Kidney (tissue), 14 donors: Measurements from ENCODE around the gene DTNB. TPM values are rescaled to one million over a fixed set of nuclear protein-coding genes. Genes with fewer than 3 reads are reported as not detected.
A peak's percentile ranks its signal among the peaks of the same experiment; 100 is the strongest.

ENCODE experiments used
- DNase-seq, 5 donors: peaks; one replicate each; pipeline ENCODE4 v3.0.0-alpha.2; 2013 to 2020
- FAIRE-seq: peaks from 2 replicates; lab custom pipeline; 2012; peaks lifted over from hg19 to GRCh38; lab: Jason Lieb, UNC
- H3K27ac ChIP-seq, 2 donors: one replicate each; pipeline ENCODE4 v1.7.0; 2013; ENCODE audit warnings: low read depth in 2 of 2, low read length in 2 of 2, inconsistent platforms in 1 of 2
- H3K27me3 ChIP-seq: one replicate; pipeline ENCODE4 v1.7.1; 2013; ENCODE audit warnings: low read length, inconsistent platforms; ENCODE audit not compliant: control insufficient read depth, insufficient read depth
- H3K36me3 ChIP-seq, 3 donors: one replicate each; pipeline versions ENCODE4 v1.7.0 to v1.7.1; 2013; ENCODE audit warnings: low read length in 3 of 3, control low read depth in 1 of 3, inconsistent platforms in 1 of 3; ENCODE audit not compliant: insufficient read depth in 3 of 3, control insufficient read depth in 2 of 3
- H3K4me1 ChIP-seq, 3 donors: one replicate each; pipeline versions ENCODE4 v1.7.0 to v1.7.1; 2013; ENCODE audit warnings: low read length in 3 of 3, inconsistent platforms in 1 of 3, low read depth in 1 of 3; ENCODE audit not compliant: control insufficient read depth in 2 of 3, insufficient read depth in 2 of 3
- H3K4me3 ChIP-seq, 3 donors: one replicate each; pipeline versions ENCODE4 v1.7.0 to v1.8.1; 2013; ENCODE audit warnings: low read length in 3 of 3, control low read depth in 1 of 3, inconsistent platforms in 1 of 3
- H3K9ac ChIP-seq, 3 donors: one replicate each; pipeline versions ENCODE4 v1.7.0 to v1.7.1; 2013; ENCODE audit warnings: low read length in 3 of 3, control low read depth in 1 of 3, inconsistent platforms in 1 of 3
- H3K9me3 ChIP-seq, 3 donors: one replicate each; pipeline versions ENCODE4 v1.7.0 to v1.7.1; 2013; ENCODE audit warnings: low read length in 3 of 3, control low read depth in 1 of 3, inconsistent platforms in 1 of 3; ENCODE audit not compliant: control insufficient read depth in 2 of 3, insufficient read depth in 1 of 3
- CTCF ChIP-seq: IDR thresholded peaks from 3 replicates; pipeline ENCODE4 v1.5.1; 2012; ENCODE audit warnings: mild to moderate bottlenecking, moderate library complexity, borderline replicate concordance; ENCODE audit not compliant: insufficient read depth; ENCODE audit errors: extremely low read depth
- intact Hi-C: fragments of 100-400 bp; cut with DNase I; formaldehyde crosslinking; loops from one replicate; pipeline ENCODE4 v1.11.1; 2022
- polyA plus RNA-seq: library from polyadenylated mRNA; stranded (reverse); fragments of 350-450 nt; fragmentation: Illumina TruSeq; extraction: RNeasy Lipid Tissue Mini Kit (QIAGEN cat#74804); gene quantifications from one replicate; pipeline ENCODE4 v1.2.3, GENCODE V29; 2014; ENCODE audit warnings: low read depth, low replicate concordance; ENCODE audit not compliant: insufficient read depth
- total RNA-seq: library from RNA; stranded (reverse); fragmentation: NEBNext Ultra II Directional; extraction: Animal tissue kit (Norgen Biotek cat#: 25700); gene quantifications from one replicate; pipeline ENCODE4 v1.2.1, GENCODE V29; 2021
- donor health status: control.
- donor health status: control.
- donor health status: control.
- donor health status: control.
- donor health status: control.
- donor health status: DM: yes; HTN: yes; CAD: no.
- donor health status: Normal renal cell carcinoma (clear cell type).

Gene DTNB
- total and polyA plus RNA-seq, 2 donors from 2014 or later, result 23.0 to 28.1 TPM

GRCh38 chr2:25701801-25702200, 28.4 kb upstream of the DTNB start:
- intact Hi-C loops, result no loop called here

GRCh38 chr2:25700221-25700660, 26.9 kb upstream of the DTNB start:
- H3K36me3 ChIP-seq, result no peaks in the 10 kb centered on the region
- H3K9ac ChIP-seq, result no peak overlapping the region
- intact Hi-C loops, result no loop called here
- H3K4me1 ChIP-seq, result no peaks in the 10 kb centered on the region
- H3K4me3 ChIP-seq, result no peak overlapping the region
- no peaks in the 10 kb centered on the region for H3K9me3 ChIP-seq
- no peak overlapping the region for H3K27ac ChIP-seq
- no peaks in the 10 kb centered on the region for H3K27me3 ChIP-seq
- peak; percentile 67 for TF ChIP-seq CTCF
- DNase-seq (peak in 1 of 5 donors; percentile 45), FAIRE-seq (no peak)

More at GRCh38 chr2:25701801-25702200, 28.4 kb upstream of the DTNB start:
- no peaks in the 10 kb centered on the region for H3K36me3 ChIP-seq
- H3K4me1 ChIP-seq, result no peaks in the 10 kb centered on the region
- no peaks in the 10 kb centered on the region for H3K9me3 ChIP-seq
- H3K4me3 ChIP-seq, result no peak overlapping the region
- H3K9ac ChIP-seq, result no peak overlapping the region
- no peak overlapping the region for H3K27ac ChIP-seq
- TF ChIP-seq CTCF, result no peak
- no peaks in the 10 kb centered on the region for H3K27me3 ChIP-seq
- DNase-seq (no peak), FAIRE-seq (no peak)

- Histone ChIP-seq H3K36me3 (no peaks in the 10 kb centered on the region), H3K9me3 (no peaks in the 10 kb centered on the region), H3K27ac (no peak overlapping the region), H3K9ac (no peak overlapping the region), H3K4me1 (no peaks in the 10 kb centered on the region), H3K4me3 (no peak overlapping the region), H3K27me3 (no peaks in the 10 kb centered on the region)
- DNase-seq (no peak), FAIRE-seq (no peak)
- TF ChIP-seq CTCF, result no peak
- intact Hi-C loops, result no loop called here
Observed at GRCh38 chr2:25699216-25699615, 25.8 kb upstream of the DTNB start.

- FAIRE-seq, result no peak
- TF ChIP-seq CTCF, result no peak
- intact Hi-C loops, result no loop called here
- Histone ChIP-seq H3K9ac (no peak overlapping the region), H3K36me3 (no peaks in the 10 kb centered on the region), H3K4me1 (no peaks in the 10 kb centered on the region), H3K27me3 (no peaks in the 10 kb centered on the region), H3K27ac (no peak overlapping the region), H3K4me3 (no peak overlapping the region), H3K9me3 (no peaks in the 10 kb centered on the region)
- no peak for DNase-seq
Observed at GRCh38 chr2:25698752-25699151, 25.4 kb upstream of the DTNB start.
